Neural cell (in vitro differentiated cells): Measurements from ENCODE around the gene AFAP1.

Experiments
- CTCF ChIP-seq: fragments of 450-650 bp; IDR thresholded peaks from 2 replicates; pipeline ENCODE4 v1.5.1; 2014; ENCODE audit warnings: antibody characterized with exemption, mild to moderate bottlenecking, moderate library complexity; ENCODE audit not compliant: poor library complexity, severe bottlenecking
- EP300 ChIP-seq: fragments of 450-650 bp; conservative IDR thresholded peaks from 2 replicates; pipeline ENCODE4 v1.6.1; 2014; ENCODE audit warnings: antibody characterized with exemption, mild to moderate bottlenecking, moderate library complexity; ENCODE audit not compliant: poor library complexity, severe bottlenecking
- RAD21 ChIP-seq: fragments of 450-650 bp; conservative IDR thresholded peaks from 2 replicates; pipeline ENCODE4 v1.6.1; 2014; ENCODE audit warnings: antibody characterized with exemption, mild to moderate bottlenecking, moderate library complexity
- REST ChIP-seq: IDR thresholded peaks from 2 replicates; pipeline ENCODE4 v1.6.1; 2012; ENCODE audit warnings: borderline replicate concordance
- SMC3 ChIP-seq: fragments of 450-650 bp; conservative IDR thresholded peaks from 2 replicates; pipeline ENCODE4 v1.6.1; 2014; ENCODE audit warnings: antibody characterized with exemption, mild to moderate bottlenecking, moderate library complexity; ENCODE audit not compliant: poor library complexity

GRCh38 chr4:7771541-7772507 lies 167.8 kb downstream of the AFAP1 start:
- no peak for TF ChIP-seq CTCF
- TF ChIP-seq RAD21, result no peak
- TF ChIP-seq SMC3, result no peak
- no peak for TF ChIP-seq REST
- no peak for TF ChIP-seq EP300
